ENCODE measurements around the gene HDAC4.

HDAC4 gene

DNA sequence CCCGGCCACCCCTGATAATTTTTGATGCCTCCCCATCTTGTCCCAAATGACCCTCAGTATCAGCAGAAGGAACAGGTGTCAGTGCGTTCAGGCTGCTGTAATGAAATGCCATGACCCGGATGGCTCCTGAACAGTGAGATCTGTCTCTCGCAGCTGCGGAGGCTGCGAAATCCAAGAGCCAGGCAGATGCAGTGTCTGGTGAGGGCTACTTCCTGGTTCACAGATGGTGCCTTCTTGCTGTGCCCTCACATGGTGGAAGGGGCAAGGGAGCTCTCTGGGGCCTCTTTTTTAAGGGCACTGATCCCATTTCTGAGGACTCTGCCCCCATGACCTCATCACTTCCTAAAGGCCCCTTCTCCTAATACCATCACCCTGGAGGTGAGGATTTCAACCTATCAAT, 400.7 kb downstream of the HDAC4 start:
- TF ChIP-seq ZNF384 (IDR thresholded peaks at IDR 0.05) (no peak), FOXA1 (IDR thresholded peaks at IDR 0.05) (no peak), SUZ12 (IDR thresholded peaks at IDR 0.05) (no peak), FOXK2 (IDR thresholded peaks at IDR 0.05) (no peak), HDGF (IDR thresholded peaks at IDR 0.05; ENCODE audit: borderline replicate concordance) (no peak), BHLHE40 (IDR thresholded peaks at IDR 0.05; ENCODE audit: borderline replicate concordance) (no peak), LEF1 (IDR thresholded peaks at IDR 0.05; ENCODE audit: borderline replicate concordance) (no peak), FOXM1 (IDR thresholded peaks at IDR 0.05; ENCODE audit: borderline replicate concordance) (no peak), SP1 (IDR thresholded peaks at IDR 0.05) (no peak), ARNT (IDR thresholded peaks at IDR 0.05) (no peak), L3MBTL2 (conservative IDR thresholded peaks at IDR 0.05) (no peak), ELF4 (IDR thresholded peaks at IDR 0.05) (no peak), NFRKB (IDR thresholded peaks at IDR 0.05) (no peak), TARDBP (IDR thresholded peaks at IDR 0.05) (no peak), CTBP1 (IDR thresholded peaks at IDR 0.05; ENCODE audit: borderline replicate concordance) (no peak)
- TF ChIP-seq, protein P1, sequence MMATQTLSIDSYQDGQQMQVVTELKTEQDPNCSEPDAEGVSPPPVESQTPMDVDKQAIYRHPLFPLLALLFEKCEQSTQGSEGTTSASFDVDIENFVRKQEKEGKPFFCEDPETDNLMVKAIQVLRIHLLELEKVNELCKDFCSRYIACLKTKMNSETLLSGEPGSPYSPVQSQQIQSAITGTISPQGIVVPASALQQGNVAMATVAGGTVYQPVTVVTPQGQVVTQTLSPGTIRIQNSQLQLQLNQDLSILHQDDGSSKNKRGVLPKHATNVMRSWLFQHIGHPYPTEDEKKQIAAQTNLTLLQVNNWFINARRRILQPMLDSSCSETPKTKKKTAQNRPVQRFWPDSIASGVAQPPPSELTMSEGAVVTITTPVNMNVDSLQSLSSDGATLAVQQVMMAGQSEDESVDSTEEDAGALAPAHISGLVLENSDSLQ (IDR thresholded peaks at IDR 0.05): no peak
- CTCF ChIA-PET: no interaction called here
- POLR2A ChIA-PET: no interaction called here
- DNase-seq (ENCODE audit: extremely low spot score): no peak

DNA sequence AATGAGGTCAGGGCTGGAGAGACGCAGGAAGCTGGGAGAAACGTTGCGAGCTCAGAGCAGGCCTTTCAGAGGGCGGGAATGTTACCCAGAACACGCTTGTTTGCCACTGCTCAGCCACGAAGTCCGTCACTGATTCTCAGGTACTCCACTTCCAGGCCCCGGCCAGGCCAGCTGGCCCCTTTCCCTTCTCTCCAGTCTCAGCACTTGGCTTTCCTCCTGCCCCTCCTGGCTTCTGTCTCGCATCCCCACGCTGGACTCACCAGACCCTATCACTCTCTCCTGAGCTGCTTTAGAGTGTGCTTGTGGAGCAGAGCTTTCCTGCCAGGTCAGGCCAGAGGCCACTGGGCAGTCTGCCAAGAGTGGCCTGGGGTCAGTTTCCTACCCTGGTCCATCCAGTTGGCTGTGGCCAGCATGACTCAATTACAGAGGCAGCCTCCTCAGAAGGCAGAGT, 401.5 kb downstream of the HDAC4 start:
- ChIA-PET POLR2A (no interaction called here), CTCF (no interaction called here)
- no peak for TF ChIP-seq BHLHE40 (IDR thresholded peaks at IDR 0.05; ENCODE audit: borderline replicate concordance)
- TF ChIP-seq LEF1 (IDR thresholded peaks at IDR 0.05; ENCODE audit: borderline replicate concordance): no peak
- no peak for TF ChIP-seq CTBP1 (IDR thresholded peaks at IDR 0.05; ENCODE audit: borderline replicate concordance)
- TF ChIP-seq ARNT (IDR thresholded peaks at IDR 0.05): no peak
- TF ChIP-seq SUZ12 (IDR thresholded peaks at IDR 0.05): no peak
- TF ChIP-seq ELF4 (IDR thresholded peaks at IDR 0.05): no peak
- TF ChIP-seq FOXK2 (IDR thresholded peaks at IDR 0.05): no peak
- TF ChIP-seq SP1 (IDR thresholded peaks at IDR 0.05): no peak
- TF ChIP-seq L3MBTL2 (conservative IDR thresholded peaks at IDR 0.05): no peak
- TF ChIP-seq FOXM1 (IDR thresholded peaks at IDR 0.05; ENCODE audit: borderline replicate concordance): no peak
- TF ChIP-seq, protein P1 (IDR thresholded peaks at IDR 0.05): no peak
- no peak for TF ChIP-seq NFRKB (IDR thresholded peaks at IDR 0.05)
- no peak for TF ChIP-seq ZNF384 (IDR thresholded peaks at IDR 0.05)
- no peak for TF ChIP-seq TARDBP (IDR thresholded peaks at IDR 0.05)
- TF ChIP-seq FOXA1 (IDR thresholded peaks at IDR 0.05): no peak
- TF ChIP-seq HDGF (IDR thresholded peaks at IDR 0.05; ENCODE audit: borderline replicate concordance): no peak
- no peak for DNase-seq (ENCODE audit: extremely low spot score)

GRCh38 chr2:238998801-238999200, 402.0 kb downstream of the HDAC4 start:
- TF ChIP-seq FOXK2 (IDR thresholded peaks at IDR 0.05) (no peak), ARNT (IDR thresholded peaks at IDR 0.05) (no peak), ZNF384 (IDR thresholded peaks at IDR 0.05) (no peak), TARDBP (IDR thresholded peaks at IDR 0.05) (no peak), ELF4 (IDR thresholded peaks at IDR 0.05) (no peak), L3MBTL2 (conservative IDR thresholded peaks at IDR 0.05) (no peak)
- ChIA-PET POLR2A (no interaction called here), CTCF (no interaction called here)
- no peak for DNase-seq (ENCODE audit: extremely low spot score)

All from HEK293T (cell line).